ENCODE results near the gene DACT1.

DNA sequence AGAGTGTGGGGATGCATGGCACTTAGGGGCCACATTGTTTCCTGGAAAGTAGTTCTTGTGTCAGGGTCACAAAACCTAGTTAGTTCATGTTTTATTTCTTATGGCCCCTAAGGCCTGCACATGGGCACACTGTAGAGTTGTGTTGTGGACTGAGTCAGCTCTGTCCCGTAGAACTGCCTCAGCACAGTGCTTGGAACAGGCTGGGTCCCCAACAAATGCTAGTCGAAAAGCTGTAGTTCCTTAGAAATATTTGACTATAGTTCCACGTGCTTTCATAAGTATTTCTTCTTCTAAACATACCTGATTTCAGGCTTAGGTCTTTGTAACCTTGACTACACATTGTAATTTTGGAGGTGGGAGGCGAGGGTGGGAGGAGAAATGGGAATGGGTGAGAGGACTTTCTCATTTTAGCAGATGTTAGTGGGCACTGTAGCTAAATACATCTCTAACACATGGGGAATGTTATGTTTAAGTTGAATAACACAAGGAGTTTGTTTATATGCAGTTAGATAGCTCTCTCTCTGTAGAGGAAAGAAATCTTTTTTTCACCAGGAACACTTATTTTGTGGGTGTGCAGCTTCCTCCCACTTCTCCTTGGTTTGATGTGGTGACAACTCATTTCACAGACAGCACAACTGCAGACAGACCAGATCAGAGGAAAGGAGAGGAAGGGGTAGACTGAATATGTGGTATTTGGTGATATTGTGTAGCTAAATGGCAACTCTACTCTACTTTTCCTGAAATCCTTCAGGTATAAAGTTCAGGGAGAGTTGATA, 39.5 kb upstream of the DACT1 start:
- TF ChIP-seq CTCF (IDR thresholded peaks at IDR 0.05; ENCODE audit: low read depth, low read length, missing input control), result no peak
- TF ChIP-seq, protein P1, sequence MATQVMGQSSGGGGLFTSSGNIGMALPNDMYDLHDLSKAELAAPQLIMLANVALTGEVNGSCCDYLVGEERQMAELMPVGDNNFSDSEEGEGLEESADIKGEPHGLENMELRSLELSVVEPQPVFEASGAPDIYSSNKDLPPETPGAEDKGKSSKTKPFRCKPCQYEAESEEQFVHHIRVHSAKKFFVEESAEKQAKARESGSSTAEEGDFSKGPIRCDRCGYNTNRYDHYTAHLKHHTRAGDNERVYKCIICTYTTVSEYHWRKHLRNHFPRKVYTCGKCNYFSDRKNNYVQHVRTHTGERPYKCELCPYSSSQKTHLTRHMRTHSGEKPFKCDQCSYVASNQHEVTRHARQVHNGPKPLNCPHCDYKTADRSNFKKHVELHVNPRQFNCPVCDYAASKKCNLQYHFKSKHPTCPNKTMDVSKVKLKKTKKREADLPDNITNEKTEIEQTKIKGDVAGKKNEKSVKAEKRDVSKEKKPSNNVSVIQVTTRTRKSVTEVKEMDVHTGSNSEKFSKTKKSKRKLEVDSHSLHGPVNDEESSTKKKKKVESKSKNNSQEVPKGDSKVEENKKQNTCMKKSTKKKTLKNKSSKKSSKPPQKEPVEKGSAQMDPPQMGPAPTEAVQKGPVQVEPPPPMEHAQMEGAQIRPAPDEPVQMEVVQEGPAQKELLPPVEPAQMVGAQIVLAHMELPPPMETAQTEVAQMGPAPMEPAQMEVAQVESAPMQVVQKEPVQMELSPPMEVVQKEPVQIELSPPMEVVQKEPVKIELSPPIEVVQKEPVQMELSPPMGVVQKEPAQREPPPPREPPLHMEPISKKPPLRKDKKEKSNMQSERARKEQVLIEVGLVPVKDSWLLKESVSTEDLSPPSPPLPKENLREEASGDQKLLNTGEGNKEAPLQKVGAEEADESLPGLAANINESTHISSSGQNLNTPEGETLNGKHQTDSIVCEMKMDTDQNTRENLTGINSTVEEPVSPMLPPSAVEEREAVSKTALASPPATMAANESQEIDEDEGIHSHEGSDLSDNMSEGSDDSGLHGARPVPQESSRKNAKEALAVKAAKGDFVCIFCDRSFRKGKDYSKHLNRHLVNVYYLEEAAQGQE (IDR thresholded peaks at IDR 0.05), result no peak
- TF ChIP-seq FOXA1 (IDR thresholded peaks at IDR 0.05), result no peak
- TF ChIP-seq RAD21 (IDR thresholded peaks at IDR 0.05), result no peak
- no peak for TF ChIP-seq JUND (IDR thresholded peaks at IDR 0.05)
- no peak for TF ChIP-seq YY1 (IDR thresholded peaks at IDR 0.05)
- TF ChIP-seq, protein P2, sequence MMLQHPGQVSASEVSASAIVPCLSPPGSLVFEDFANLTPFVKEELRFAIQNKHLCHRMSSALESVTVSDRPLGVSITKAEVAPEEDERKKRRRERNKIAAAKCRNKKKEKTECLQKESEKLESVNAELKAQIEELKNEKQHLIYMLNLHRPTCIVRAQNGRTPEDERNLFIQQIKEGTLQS (IDR thresholded peaks at IDR 0.05), result no peak
